ENCODE data around the gene RXYLT1. TPM values are rescaled to one million over a fixed set of nuclear protein-coding genes. Genes with fewer than 3 reads are reported as not detected.

The RXYLT1 gene
- polyA plus RNA-seq, 2 of the 4 experiments (the other 2 are of a cell fraction): 34.2 to 59.1 TPM

GRCh38 chr12:63848450-63848849, 68.7 kb downstream of the RXYLT1 start:
- DNase-seq (ENCODE audit: low read depth in 1 of 2, low spot score in 1 of 2): no peak
- Histone ChIP-seq H3K4me1 (peaks cover 71% of the 10 kb centered on the region), H3K9me3 (no peaks in the 10 kb centered on the region), H3K27ac (peak overlapping the region; percentile 16 to 66; a peak in 4 of 6 replicates), H3K4me2 (peak overlapping the region; percentile 77), H3K4me3 (no peak overlapping the region)
- CTCF ChIA-PET: no interaction called here
- TF ChIP-seq HOXB5 (CRISPR knock-in tag; IDR thresholded peaks at IDR 0.05) (no peak), KDM5A (IDR thresholded peaks at IDR 0.05) (no peak), ZFP36 (IDR thresholded peaks at IDR 0.05; ENCODE audit: borderline replicate concordance, partially characterized antibody) (no peak), KDM1A (IDR thresholded peaks at IDR 0.05; ENCODE audit: low read depth) (no peak), ATOH8 (CRISPR knock-in tag; IDR thresholded peaks at IDR 0.05; ENCODE audit: low read depth) (no peak)
- FAIRE-seq: no peak
- ATAC-seq: no peak
- POLR2A ChIA-PET: no interaction called here
- WGBS (ENCODE audit: missing lambda C conversion rate): 45% methylated on average over 4 of the region's 4 CpGs

GRCh38 chr12:63849106-63849620, 69.5 kb downstream of the RXYLT1 start:
- Histone ChIP-seq H3K4me2 (peak overlapping the region; percentile 77), H3K27ac (peak overlapping the region in 1 of 2 experiments; percentile 48; a peak in 4 of 6 replicates), H3K4me3 (no peak overlapping the region), H3K4me1 (peaks cover 78% of the 10 kb centered on the region), H3K9me3 (no peaks in the 10 kb centered on the region)
- TF ChIP-seq GATA3 (IDR thresholded peaks at IDR 0.05; ENCODE audit: borderline replicate concordance) (no peak), USF2 (IDR thresholded peaks at IDR 0.05) (no peak), EHMT2 (IDR thresholded peaks at IDR 0.05; ENCODE audit: low read depth) (no peak), POLR2AphosphoS2 (conservative IDR thresholded peaks at IDR 0.05; ENCODE audit: low read length) (no peak), EP300 (IDR thresholded peaks at IDR 0.05) (no peak), POLR2A (IDR thresholded peaks at IDR 0.05; ENCODE audit: low read length) (no peak), BHLHE40 (IDR thresholded peaks at IDR 0.05; ENCODE audit: low read depth, low read length) (no peak), SREBF2 (IDR thresholded peaks at IDR 0.05) (no peak)
- ATAC-seq (no peak), DNase-seq (ENCODE audit: low read depth in 1 of 2, low spot score in 1 of 2) (no peak), FAIRE-seq (no peak)
- CTCF ChIA-PET: no interaction called here
- WGBS (ENCODE audit: missing lambda C conversion rate): 85% methylated on average over 1 of the region's 1 CpG
- POLR2A ChIA-PET: no interaction called here

- Histone ChIP-seq H3K4me1 (peaks cover 78% of the 10 kb centered on the region), H3K4me2 (peak overlapping the region; percentile 77), H3K9me3 (no peaks in the 10 kb centered on the region), H3K4me3 (no peak overlapping the region), H3K27ac (peak overlapping the region; percentile 28 to 58; a peak in 4 of 6 replicates)
- ChIA-PET POLR2A (no interaction called here), CTCF (interaction anchor here (0.6 to 0.8 kb wide), 3 partner anchors 50 to 582 kb away, joined by 3 to 5 read pairs (median 3); no protein-coding TSS in a partner anchor)
- FAIRE-seq (no peak), DNase-seq (ENCODE audit: low read depth in 1 of 2, low spot score in 1 of 2) (no peak), ATAC-seq (no peak)
- WGBS (ENCODE audit: missing lambda C conversion rate): 82% methylated on average over 4 of the region's 4 CpGs
- peak in 1 of 2 experiments; percentile 8; a peak in 1 of 4 replicates for TF ChIP-seq CEBPB (IDR thresholded peaks at IDR 0.05)
- TF ChIP-seq HDAC2 (IDR thresholded peaks at IDR 0.05): no peak
Measured at GRCh38 chr12:63849641-63850040, 69.9 kb downstream of the RXYLT1 start.

GRCh38 chr12:63853978-63854377, 74.3 kb downstream of the RXYLT1 start:
- Histone ChIP-seq H3K4me3 (no peak overlapping the region), H3K4me2 (peak overlapping the region; percentile 44), H3K9me3 (no peaks in the 10 kb centered on the region), H3K4me1 (peaks cover 69% of the 10 kb centered on the region), H3K27ac (peak overlapping the region; percentile 30 to 66)
- DNase-seq (ENCODE audit: low read depth in 1 of 2, low spot score in 1 of 2) (no peak), ATAC-seq (no peak), FAIRE-seq (no peak)
- CTCF ChIA-PET: interaction anchor here (4.2 kb wide), 1 partner anchor 9 kb away, joined by 33 read pairs; the partner anchor contains the start of gene SRGAP1
- TF ChIP-seq JUNB (IDR thresholded peaks at IDR 0.05) (no peak), REST (IDR thresholded peaks at IDR 0.05) (no peak), TFCP2L1 (CRISPR knock-in tag; IDR thresholded peaks at IDR 0.05) (no peak), HES2 (IDR thresholded peaks at IDR 0.05) (no peak), EP300 (IDR thresholded peaks at IDR 0.05) (no peak), CBX8 (IDR thresholded peaks at IDR 0.05) (no peak), POLR2A (IDR thresholded peaks at IDR 0.05; ENCODE audit: low read length) (no peak), HOXB13 (CRISPR knock-in tag; IDR thresholded peaks at IDR 0.05; ENCODE audit: low read depth) (no peak), SREBF2 (IDR thresholded peaks at IDR 0.05) (no peak), KDM1A (IDR thresholded peaks at IDR 0.05; ENCODE audit: low read depth) (no peak)
- POLR2A ChIA-PET: no interaction called here

Measured in A549 (cell line).